Panc1 (cell line): ENCODE results near the gene CD44. TPM values are rescaled to one million over a fixed set of nuclear protein-coding genes. Genes with fewer than 3 reads are reported as not detected.

Source experiments
- ATAC-seq: fragments of 200-7000 bp; cut with Tn5 transposase; 2 replicates; pipeline ENCODE4 v1.9.1; 2020; ENCODE audit warnings: mild to moderate bottlenecking, moderate library complexity
- BruUV-seq: library from RNA; stranded (reverse); fragments of 400-500 nt; replicated peaks from 2 replicates; lab custom pipeline; 2021; lab: Mats Ljungman, UMichigan
- CTCF ChIA-PET: fragments of 300-600 bp; sonication (Branson Sonifier 250); formaldehyde crosslinking; loops from one replicate; lab custom pipeline; 2022; ENCODE audit warnings: antibody characterized with exemption; lab: Charles Lee
- POLR2A ChIA-PET: fragments of 300-600 bp; sonication (Branson Sonifier 250); formaldehyde crosslinking; loops from one replicate; lab custom pipeline; 2022; ENCODE audit warnings: antibody characterized with exemption; lab: Charles Lee
- DNase-seq: peaks from one replicate; pipeline ENCODE4 v3.0.0-alpha.2; 2010; ENCODE audit warnings: low read depth, low spot score
- H3K27ac ChIP-seq: 2 replicates; pipeline ENCODE4 v1.5.1; 2011; ENCODE audit warnings: mild to moderate bottlenecking, low read length, inconsistent platforms
- H3K27me3 ChIP-seq: fragments of 200-500 bp; sonication (Bioruptor generic); 2 replicates; pipeline ENCODE4 v1.6.0; 2014; ENCODE audit warnings: low read length, inconsistent platforms; ENCODE audit not compliant: control insufficient read depth, insufficient read depth
- H3K36me3 ChIP-seq: fragments of 200-500 bp; sonication (Bioruptor generic); 2 replicates; pipeline ENCODE4 v1.5.1; 2014; ENCODE audit warnings: inconsistent platforms, mild to moderate bottlenecking, low read length, moderate library complexity; ENCODE audit not compliant: control insufficient read depth, insufficient read depth
- H3K4me1 ChIP-seq: 2 replicates; pipeline ENCODE4 v1.5.1; 2011; ENCODE audit warnings: inconsistent platforms, mild to moderate bottlenecking, low read length, moderate library complexity; ENCODE audit not compliant: control insufficient read depth, insufficient read depth
- H3K4me3 ChIP-seq, 2 experiments: 2 replicates each; pipeline ENCODE4 v1.5.1; 2011 to 2012; ENCODE audit warnings: low read depth in 2 of 2, low read length in 2 of 2, mild to moderate bottlenecking in 2 of 2, inconsistent platforms in 1 of 2, moderate library complexity in 1 of 2
- H3K9me3 ChIP-seq: fragments of 200-500 bp; sonication (Bioruptor generic); 2 replicates; pipeline ENCODE4 v1.5.1; 2014; ENCODE audit warnings: low read depth, mild to moderate bottlenecking, inconsistent platforms, low read length, moderate library complexity; ENCODE audit not compliant: control insufficient read depth, insufficient read depth
- POLR2AphosphoS5 ChIP-seq: IDR thresholded peaks from 2 replicates; pipeline ENCODE4 v1.6.1; 2012; ENCODE audit warnings: mild to moderate bottlenecking, low read depth, low read length, moderate library complexity
- SIN3A ChIP-seq: IDR thresholded peaks from 2 replicates; pipeline ENCODE4 v1.6.1; 2012; ENCODE audit warnings: low read depth, mild to moderate bottlenecking, low read length, moderate library complexity, borderline replicate concordance; ENCODE audit not compliant: insufficient read depth
- TCF7L2 ChIP-seq: IDR thresholded peaks from 2 replicates; pipeline ENCODE4 v1.6.1; 2011; ENCODE audit warnings: mild to moderate bottlenecking, low read depth, low read length, inconsistent platforms
- in situ Hi-C: cut with HindIII; loops from 2 replicates; pipeline ENCODE4 v1.10.0; 2016; ENCODE audit warnings: low sequenced_read_pairs, low pct_unique_long_range_greater_than_20kb
- intact Hi-C: fragments of 100-400 bp; cut with micrococcal nuclease; formaldehyde crosslinking; loops from one replicate; pipeline ENCODE4 v1.10.0; 2022; ENCODE audit not compliant: unreplicated experiment
- total RNA-seq: library from RNA; stranded (reverse); gene quantifications from one replicate; pipeline ENCODE4 v1.2.1, GENCODE V29; 2021; ENCODE audit not compliant: unreplicated experiment
- TF ChIP-seq, protein P1 (sequence below), 2 experiments: IDR thresholded peaks; 2 replicates each; pipeline ENCODE4 v1.6.1; 2011 to 2012; ENCODE audit warnings: low read depth in 2 of 2, control low read depth in 1 of 2, low read length in 1 of 2, mild to moderate bottlenecking in 1 of 2, moderate library complexity in 1 of 2; ENCODE audit not compliant: insufficient read depth in 1 of 2
- TF ChIP-seq, protein P2 (sequence below): fragments of 450-650 bp; IDR thresholded peaks from 2 replicates; pipeline ENCODE4 v1.5.1; 2017; ENCODE audit warnings: mild to moderate bottlenecking

CD44 gene
- total RNA-seq, 1 experiment from 2014 or later, result 1,819 TPM

GRCh38 chr11:35267504-35267903, 128.5 kb downstream of the CD44 start:
- POLR2A ChIA-PET, result no interaction called here
- DNase-seq (no peak), ATAC-seq (no peak)
- Histone ChIP-seq H3K4me1 (no peaks in the 10 kb centered on the region), H3K9me3 (no peaks in the 10 kb centered on the region), H3K4me3 (no peak overlapping the region), H3K36me3 (no peaks in the 10 kb centered on the region), H3K27ac (no peak overlapping the region), H3K27me3 (no peaks in the 10 kb centered on the region)
- intact Hi-C loops (no loop called here), in situ Hi-C loops (no loop called here)
- BruUV-seq, result no TSS peak
- CTCF ChIA-PET, result no interaction called here
- TF ChIP-seq, protein P1, sequence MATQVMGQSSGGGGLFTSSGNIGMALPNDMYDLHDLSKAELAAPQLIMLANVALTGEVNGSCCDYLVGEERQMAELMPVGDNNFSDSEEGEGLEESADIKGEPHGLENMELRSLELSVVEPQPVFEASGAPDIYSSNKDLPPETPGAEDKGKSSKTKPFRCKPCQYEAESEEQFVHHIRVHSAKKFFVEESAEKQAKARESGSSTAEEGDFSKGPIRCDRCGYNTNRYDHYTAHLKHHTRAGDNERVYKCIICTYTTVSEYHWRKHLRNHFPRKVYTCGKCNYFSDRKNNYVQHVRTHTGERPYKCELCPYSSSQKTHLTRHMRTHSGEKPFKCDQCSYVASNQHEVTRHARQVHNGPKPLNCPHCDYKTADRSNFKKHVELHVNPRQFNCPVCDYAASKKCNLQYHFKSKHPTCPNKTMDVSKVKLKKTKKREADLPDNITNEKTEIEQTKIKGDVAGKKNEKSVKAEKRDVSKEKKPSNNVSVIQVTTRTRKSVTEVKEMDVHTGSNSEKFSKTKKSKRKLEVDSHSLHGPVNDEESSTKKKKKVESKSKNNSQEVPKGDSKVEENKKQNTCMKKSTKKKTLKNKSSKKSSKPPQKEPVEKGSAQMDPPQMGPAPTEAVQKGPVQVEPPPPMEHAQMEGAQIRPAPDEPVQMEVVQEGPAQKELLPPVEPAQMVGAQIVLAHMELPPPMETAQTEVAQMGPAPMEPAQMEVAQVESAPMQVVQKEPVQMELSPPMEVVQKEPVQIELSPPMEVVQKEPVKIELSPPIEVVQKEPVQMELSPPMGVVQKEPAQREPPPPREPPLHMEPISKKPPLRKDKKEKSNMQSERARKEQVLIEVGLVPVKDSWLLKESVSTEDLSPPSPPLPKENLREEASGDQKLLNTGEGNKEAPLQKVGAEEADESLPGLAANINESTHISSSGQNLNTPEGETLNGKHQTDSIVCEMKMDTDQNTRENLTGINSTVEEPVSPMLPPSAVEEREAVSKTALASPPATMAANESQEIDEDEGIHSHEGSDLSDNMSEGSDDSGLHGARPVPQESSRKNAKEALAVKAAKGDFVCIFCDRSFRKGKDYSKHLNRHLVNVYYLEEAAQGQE (IDR thresholded peaks at IDR 0.05; ENCODE audit: insufficient read depth in 1 of 2, low read depth in 2 of 2, low read length in 1 of 2), result no peak
- no peak for TF ChIP-seq SIN3A
- TF ChIP-seq TCF7L2, result no peak
- TF ChIP-seq POLR2AphosphoS5, result no peak
- TF ChIP-seq, protein P2, sequence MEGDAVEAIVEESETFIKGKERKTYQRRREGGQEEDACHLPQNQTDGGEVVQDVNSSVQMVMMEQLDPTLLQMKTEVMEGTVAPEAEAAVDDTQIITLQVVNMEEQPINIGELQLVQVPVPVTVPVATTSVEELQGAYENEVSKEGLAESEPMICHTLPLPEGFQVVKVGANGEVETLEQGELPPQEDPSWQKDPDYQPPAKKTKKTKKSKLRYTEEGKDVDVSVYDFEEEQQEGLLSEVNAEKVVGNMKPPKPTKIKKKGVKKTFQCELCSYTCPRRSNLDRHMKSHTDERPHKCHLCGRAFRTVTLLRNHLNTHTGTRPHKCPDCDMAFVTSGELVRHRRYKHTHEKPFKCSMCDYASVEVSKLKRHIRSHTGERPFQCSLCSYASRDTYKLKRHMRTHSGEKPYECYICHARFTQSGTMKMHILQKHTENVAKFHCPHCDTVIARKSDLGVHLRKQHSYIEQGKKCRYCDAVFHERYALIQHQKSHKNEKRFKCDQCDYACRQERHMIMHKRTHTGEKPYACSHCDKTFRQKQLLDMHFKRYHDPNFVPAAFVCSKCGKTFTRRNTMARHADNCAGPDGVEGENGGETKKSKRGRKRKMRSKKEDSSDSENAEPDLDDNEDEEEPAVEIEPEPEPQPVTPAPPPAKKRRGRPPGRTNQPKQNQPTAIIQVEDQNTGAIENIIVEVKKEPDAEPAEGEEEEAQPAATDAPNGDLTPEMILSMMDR, result no peak

DNA sequence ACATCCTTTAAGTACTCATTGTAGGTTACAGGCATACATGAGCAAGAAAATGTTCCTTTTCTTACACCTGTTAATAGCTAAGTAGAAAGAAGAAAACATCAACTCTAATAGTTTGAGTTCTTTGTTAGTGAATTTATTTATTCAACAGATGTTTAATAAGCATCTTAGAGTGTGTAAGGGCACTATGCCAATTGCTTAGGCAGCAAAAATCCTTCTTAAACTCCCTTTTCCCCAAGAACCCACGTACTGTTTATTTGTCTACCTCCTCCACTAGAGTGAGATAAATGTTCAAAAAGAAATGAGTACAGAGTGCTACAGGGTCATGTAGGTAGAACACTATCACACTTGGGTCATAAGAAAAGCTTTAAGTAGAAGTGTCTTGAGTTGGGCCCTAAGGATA, 131.4 kb downstream of the CD44 start:
- ChIA-PET POLR2A (no interaction called here), CTCF (no interaction called here)
- Histone ChIP-seq H3K9me3 (no peaks in the 10 kb centered on the region), H3K36me3 (no peaks in the 10 kb centered on the region), H3K4me3 (no peak overlapping the region), H3K27ac (no peak overlapping the region), H3K27me3 (no peaks in the 10 kb centered on the region), H3K4me1 (peaks cover 7% of the 10 kb centered on the region)
- in situ Hi-C loops, result no loop called here
- intact Hi-C loops, result no loop called here
- TF ChIP-seq, protein P1 (IDR thresholded peaks at IDR 0.05; ENCODE audit: insufficient read depth in 1 of 2, low read depth in 2 of 2, low read length in 1 of 2), result no peak
- TF ChIP-seq SIN3A (no peak), POLR2AphosphoS5 (no peak), TCF7L2 (no peak)
- TF ChIP-seq, protein P2, result no peak
- DNase-seq (no peak), ATAC-seq (no peak)
- no TSS peak for BruUV-seq
